Gastrocnemius medialis (tissue), 4 donors: Measurements from ENCODE around the gene OR11H7. TPM values are rescaled to one million over a fixed set of nuclear protein-coding genes. Genes with fewer than 3 reads are reported as not detected.
"Not testable (repeated sequence)": the region's sequence is repeated elsewhere in the genome, so short reads cannot be mapped to it uniquely, and the experiment has no call there.

Experiments
- ATAC-seq, 2 donors: fragments of 150-250 bp; one replicate each; pipeline ENCODE4 v1.9.1; 2016
- DNase-seq, 2 donors: peaks; one replicate each; pipeline ENCODE4 v3.0.0-alpha.2; 2019
- H3K27ac ChIP-seq, 4 donors: fragments of 200-600 bp; sonication (generic); 1 replicate in 1 of 4; 2 replicates in 3 of 4; pipeline ENCODE4 v1.5.1; 2016 to 2018; ENCODE audit warnings: mild to moderate bottlenecking in 2 of 4, moderate library complexity in 1 of 4
- H3K27me3 ChIP-seq, 3 donors: fragments of 200-600 bp; sonication (generic) in 2 of 3; 1 replicate in 1 of 3; 2 replicates in 2 of 3; pipeline versions ENCODE4 v1.5.1 to v1.6.0; 2016 to 2019; ENCODE audit warnings: mild to moderate bottlenecking in 1 of 3, moderate library complexity in 1 of 3
- H3K36me3 ChIP-seq, 2 donors: fragments of 200-600 bp; sonication (generic) in 1 of 2; one replicate each; pipeline ENCODE4 v1.5.1; 2017 to 2018
- H3K4me1 ChIP-seq, 2 donors: fragments of 200-600 bp; sonication (generic) in 1 of 2; one replicate each; pipeline ENCODE4 v1.5.1; 2016 to 2017; ENCODE audit warnings: mild to moderate bottlenecking in 2 of 2
- H3K4me3 ChIP-seq, 4 donors: fragments of 200-600 bp; sonication (generic) in 3 of 4; 1 replicate in 1 of 4; 2 replicates in 3 of 4; pipeline ENCODE4 v1.5.1; 2016 to 2019; ENCODE audit warnings: mild to moderate bottlenecking in 2 of 4
- H3K9me3 ChIP-seq, 3 donors: fragments of 200-600 bp; sonication (generic) in 2 of 3; 1 replicate in 1 of 3; 2 replicates in 2 of 3; pipeline ENCODE4 v1.5.1; 2016 to 2019
- POLR2A ChIP-seq, 2 donors: fragments of 450-650 bp; IDR thresholded peaks; one replicate each; pipeline ENCODE4 v1.6.1; 2017; ENCODE audit warnings: antibody characterized with exemption in 2 of 2, mild to moderate bottlenecking in 2 of 2, moderate library complexity in 2 of 2
- in situ Hi-C, 4 donors: fragments of 200-750 bp; cut with MboI; loops; one replicate each; pipeline versions ENCODE4 v1.15.0 to v1.8.0; 2017; ENCODE audit warnings: low sequenced_read_pairs in 4 of 4
- intact Hi-C: fragments of 100-400 bp; cut with DNase I; formaldehyde crosslinking; loops from one replicate; pipeline ENCODE4 v1.15.1; 2023; ENCODE audit warnings: low total_unique reads
- total RNA-seq, 4 donors: library from RNA; depleted of rRNA; stranded (reverse); fragments of >200 nt; gene quantifications; one replicate each; pipeline versions ENCODE4 v1.1.0 to v1.2.3, GENCODE V29; 2016
- TF ChIP-seq, protein P1 (sequence below), 5 experiments: fragments of 450-650 bp in 3 of 5; fragments of 200-600 bp in 2 of 5; sonication (generic) in 2 of 5; IDR thresholded peaks in 4 of 5; conservative IDR thresholded peaks in 1 of 5; 1 replicate in 4 of 5; 2 replicates in 1 of 5; pipeline ENCODE4 v1.5.1; 2016 to 2019; ENCODE audit warnings: antibody characterized with exemption in 5 of 5, mild to moderate bottlenecking in 3 of 5, moderate library complexity in 3 of 5

The OR11H7 gene
- total RNA-seq, 4 donors from 2014 or later = not detected

DNA sequence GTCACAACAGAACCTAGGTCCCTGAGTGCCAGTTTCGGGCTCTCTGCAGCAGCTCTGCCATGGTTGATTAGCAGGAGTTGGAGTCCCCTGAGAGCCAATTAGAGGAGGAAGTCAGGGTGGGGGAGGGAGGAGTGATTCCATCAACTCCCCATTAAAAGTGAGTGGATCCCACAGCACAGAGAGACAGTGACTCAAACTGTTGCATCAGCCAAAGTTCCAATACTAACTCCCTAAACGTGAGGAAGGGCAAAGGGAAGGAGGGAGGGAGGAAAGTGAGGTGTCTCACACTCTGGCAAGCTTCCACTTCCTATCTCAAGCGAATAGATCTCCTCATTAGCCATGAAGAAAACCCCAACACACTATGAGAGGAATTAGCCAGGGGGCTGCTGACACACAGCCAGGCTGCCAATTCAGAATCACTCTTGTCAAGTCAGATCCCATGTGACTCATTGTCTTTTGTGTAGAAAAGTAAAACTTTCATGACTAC lies 33.9 kb downstream of the OR11H7 start:
- TF ChIP-seq, protein P1, sequence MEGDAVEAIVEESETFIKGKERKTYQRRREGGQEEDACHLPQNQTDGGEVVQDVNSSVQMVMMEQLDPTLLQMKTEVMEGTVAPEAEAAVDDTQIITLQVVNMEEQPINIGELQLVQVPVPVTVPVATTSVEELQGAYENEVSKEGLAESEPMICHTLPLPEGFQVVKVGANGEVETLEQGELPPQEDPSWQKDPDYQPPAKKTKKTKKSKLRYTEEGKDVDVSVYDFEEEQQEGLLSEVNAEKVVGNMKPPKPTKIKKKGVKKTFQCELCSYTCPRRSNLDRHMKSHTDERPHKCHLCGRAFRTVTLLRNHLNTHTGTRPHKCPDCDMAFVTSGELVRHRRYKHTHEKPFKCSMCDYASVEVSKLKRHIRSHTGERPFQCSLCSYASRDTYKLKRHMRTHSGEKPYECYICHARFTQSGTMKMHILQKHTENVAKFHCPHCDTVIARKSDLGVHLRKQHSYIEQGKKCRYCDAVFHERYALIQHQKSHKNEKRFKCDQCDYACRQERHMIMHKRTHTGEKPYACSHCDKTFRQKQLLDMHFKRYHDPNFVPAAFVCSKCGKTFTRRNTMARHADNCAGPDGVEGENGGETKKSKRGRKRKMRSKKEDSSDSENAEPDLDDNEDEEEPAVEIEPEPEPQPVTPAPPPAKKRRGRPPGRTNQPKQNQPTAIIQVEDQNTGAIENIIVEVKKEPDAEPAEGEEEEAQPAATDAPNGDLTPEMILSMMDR (IDR thresholded peaks at IDR 0.05 in 4 of 5, conservative IDR thresholded peaks at IDR 0.05 in 1 of 5) = no peak
- TF ChIP-seq POLR2A (IDR thresholded peaks at IDR 0.05) = no peak
- DNase-seq (no peak), ATAC-seq (no peak)
- in situ Hi-C loops (no loop called here), intact Hi-C loops (no loop called here)
- Histone ChIP-seq H3K4me1 (no peaks in the 10 kb centered on the region), H3K4me3 (no peak overlapping the region), H3K27me3 (no peaks in the 10 kb centered on the region), H3K9me3 (no peaks in the 10 kb centered on the region), H3K36me3 (no peaks in the 10 kb centered on the region), H3K27ac (no peak overlapping the region)

GRCh38 chr14:20264361-20264760 lies 35.6 kb downstream of the OR11H7 start:
- H3K4me1 ChIP-seq, H3K4me3 ChIP-seq, ATAC-seq, in situ Hi-C loops, intact Hi-C loops, DNase-seq, H3K27ac ChIP-seq, H3K36me3 ChIP-seq, H3K9me3 ChIP-seq, H3K27me3 ChIP-seq: not testable (repeated sequence)

DNA sequence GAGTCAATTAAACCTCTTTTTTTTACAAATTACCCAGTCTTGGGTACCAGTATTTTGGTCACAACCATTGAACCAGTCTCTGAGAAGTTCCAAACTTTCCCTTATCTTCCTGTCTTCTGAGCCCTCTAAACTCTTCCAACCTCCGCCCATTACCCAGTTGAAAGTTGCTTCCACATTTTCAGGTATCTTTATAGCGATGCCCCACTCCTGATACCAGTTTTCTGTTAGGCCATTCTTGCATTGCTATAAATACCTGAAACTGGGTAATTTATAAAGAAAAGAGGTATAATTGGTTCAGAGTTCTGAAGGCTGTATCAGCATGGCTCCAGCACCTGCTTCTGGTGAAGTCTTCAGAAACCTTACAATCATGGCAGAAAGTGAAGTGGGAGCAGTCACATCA lies 45.3 kb downstream of the OR11H7 start:
- TF ChIP-seq POLR2A (IDR thresholded peaks at IDR 0.05) = no peak
- DNase-seq (no peak), ATAC-seq (no peak)
- Histone ChIP-seq H3K4me1 (no peaks in the 10 kb centered on the region), H3K36me3 (no peaks in the 10 kb centered on the region), H3K27ac (no peak overlapping the region), H3K27me3 (no peaks in the 10 kb centered on the region), H3K4me3 (no peak overlapping the region), H3K9me3 (no peaks in the 10 kb centered on the region)
- intact Hi-C loops (loop anchor here (10.0 kb wide), 1 partner anchor 1071 kb away; no protein-coding TSS in a partner anchor), in situ Hi-C loops (no loop called here)

- in situ Hi-C loops = no loop called here
- Histone ChIP-seq H3K9me3 (no peaks in the 10 kb centered on the region), H3K4me3 (no peak overlapping the region), H3K4me1 (no peaks in the 10 kb centered on the region), H3K27ac (no peak overlapping the region), H3K36me3 (no peaks in the 10 kb centered on the region), H3K27me3 (no peaks in the 10 kb centered on the region)
- DNase-seq = no peak
- no peak for ATAC-seq
- no peak for TF ChIP-seq POLR2A (IDR thresholded peaks at IDR 0.05)
- TF ChIP-seq, protein P1 (IDR thresholded peaks at IDR 0.05 in 4 of 5, conservative IDR thresholded peaks at IDR 0.05 in 1 of 5) = no peak
- intact Hi-C loops = loop anchor here (10.0 kb wide), 1 partner anchor 1067 kb away; no protein-coding TSS in a partner anchor
Measured at GRCh38 chr14:20277409-20277808, 48.6 kb downstream of the OR11H7 start.

DNA sequence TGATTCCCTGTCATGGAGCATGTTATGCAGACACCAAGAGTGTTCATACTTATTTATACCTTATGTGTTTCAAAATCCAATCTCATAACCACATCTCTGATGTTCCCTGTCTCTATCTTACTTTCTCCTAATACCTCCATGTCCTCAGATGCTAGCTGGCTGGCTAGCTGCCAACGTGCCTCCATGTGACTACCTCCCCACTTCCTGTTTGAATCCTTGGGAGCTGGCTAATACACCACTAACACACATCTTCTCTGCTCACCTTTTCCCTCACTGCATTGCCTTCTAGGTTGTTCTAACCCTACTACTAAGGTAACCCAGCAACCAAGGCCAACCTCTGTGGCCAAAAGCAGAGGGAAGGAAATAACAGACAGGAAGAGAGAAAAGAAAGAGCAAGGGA lies 49.6 kb downstream of the OR11H7 start:
- Histone ChIP-seq H3K4me3 (no peak overlapping the region), H3K36me3 (no peaks in the 10 kb centered on the region), H3K27ac (no peak overlapping the region), H3K27me3 (no peaks in the 10 kb centered on the region), H3K9me3 (no peaks in the 10 kb centered on the region), H3K4me1 (no peaks in the 10 kb centered on the region)
- intact Hi-C loops (loop anchor here (10.0 kb wide), 1 partner anchor 1066 kb away; no protein-coding TSS in a partner anchor), in situ Hi-C loops (no loop called here)
- DNase-seq (no peak), ATAC-seq (no peak)
- TF ChIP-seq, protein P1 (IDR thresholded peaks at IDR 0.05 in 4 of 5, conservative IDR thresholded peaks at IDR 0.05 in 1 of 5) = no peak
- TF ChIP-seq POLR2A (IDR thresholded peaks at IDR 0.05) = no peak

DNA sequence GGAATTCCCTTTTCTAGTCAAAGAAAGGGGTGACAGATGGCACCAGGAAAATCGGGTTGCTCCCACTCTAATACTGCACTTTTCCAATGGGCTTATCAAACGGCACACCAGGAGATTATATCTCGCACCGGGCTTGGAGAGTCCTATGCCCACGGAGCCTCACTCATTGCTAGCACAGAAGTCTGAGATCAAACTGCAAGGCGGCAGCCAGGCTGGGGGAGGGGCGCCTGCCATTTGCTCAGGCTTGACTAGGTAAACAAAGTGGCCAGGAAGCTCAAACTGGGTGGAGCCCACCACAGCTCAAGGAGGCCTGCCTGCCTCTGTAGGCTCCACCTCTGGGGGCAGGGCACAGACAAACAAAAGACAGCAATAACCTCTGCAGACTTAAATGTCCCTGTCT lies 51.5 kb downstream of the OR11H7 start:
- H3K27me3 ChIP-seq, DNase-seq, H3K4me1 ChIP-seq, H3K27ac ChIP-seq, H3K9me3 ChIP-seq, ATAC-seq, H3K4me3 ChIP-seq, H3K36me3 ChIP-seq, in situ Hi-C loops, intact Hi-C loops: not testable (repeated sequence)

Other genes with a start within 250 kb of the OR11H7 start
- gene OR4Q2, start 226.8 kb upstream of the OR11H7 start, total RNA-seq = not detected
- gene OR4K14, start 209.7 kb upstream of the OR11H7 start, total RNA-seq = not detected
- gene OR4K13, start 192.9 kb upstream of the OR11H7 start, total RNA-seq = not detected
- gene OR4L1, start 168.9 kb upstream of the OR11H7 start, total RNA-seq = not detected
- gene OR4K17, start 118.2 kb upstream of the OR11H7 start, total RNA-seq = not detected
- gene OR4N5, start 90.2 kb upstream of the OR11H7 start, total RNA-seq = not detected
- not detected for gene OR11G2, start 38.1 kb upstream of the OR11H7 start, total RNA-seq
- not detected for gene OR11H6, start 5.3 kb upstream of the OR11H7 start, total RNA-seq
- not detected for gene OR11H4, start 10.3 kb downstream of the OR11H7 start, total RNA-seq
- 1 to 10 TPM; 3.7 to 6.3 (median 4.8) TPM for gene TTC5, start 77.0 kb downstream of the OR11H7 start, total RNA-seq
- 10 to 100 TPM; 15.7 to 42.9 (median 30.2) TPM for gene CCNB1IP1, start 104.3 kb downstream of the OR11H7 start, total RNA-seq
- gene PARP2, start 114.7 kb downstream of the OR11H7 start, total RNA-seq = 10 to 100 TPM in 1 of 4 donors, 1 to 10 TPM in 3; 5.1 to 15.0 (median 7.0) TPM
- gene TEP1, start 184.5 kb downstream of the OR11H7 start, total RNA-seq = 10 to 100 TPM in 2 of 4 donors, 1 to 10 TPM in 2; 7.2 to 25.7 (median 12.0) TPM
- 1 to 10 TPM; 1.9 to 4.7 (median 3.5) TPM for gene KLHL33, start 207.2 kb downstream of the OR11H7 start, total RNA-seq
- 10 to 100 TPM; 15.8 to 21.7 (median 20.5) TPM for gene OSGEP, start 225.8 kb downstream of the OR11H7 start, total RNA-seq
- 100 to 1,000 TPM in 2 of 4 donors, 10 to 100 TPM in 2; 65.6 to 132 (median 94.2) TPM for gene APEX1, start 226.2 kb downstream of the OR11H7 start, total RNA-seq
- gene PIP4P1, start 232.5 kb downstream of the OR11H7 start, total RNA-seq = 10 to 100 TPM; 18.8 to 38.5 (median 21.7) TPM
- 1 to 10 TPM; 1.6 to 7.5 (median 3.0) TPM for gene PNP, start 240.4 kb downstream of the OR11H7 start, total RNA-seq